Stimulated activated CD8-positive, alpha-beta memory T cell treated with anti-CD3 and anti-CD28 coated beads, Interleukin-12 subunit alpha, Interleukin-12 subunit beta, amount 100 ng/mL, for 24 hours (primary cell): ENCODE measurements around the gene SERINC5.
"Not testable (repeated sequence)": the region's sequence is repeated elsewhere in the genome, so short reads cannot be mapped to it uniquely, and the experiment has no call there.

Experiments used
- DNase-seq: peaks from one replicate; pipeline ENCODE4 v3.0.0-alpha.2; 2020; ENCODE audit errors: extremely low read depth

The SERINC5 gene

GRCh38 chr5:80255811-80256712, at the start of gene SERINC5:
Gene SERINC5, minus strand, starts transcription at chr5:80256048. Its CDS starts 126 bp downstream, at chr5:80255922.
- peak; percentile 69 for DNase-seq

- no peak for DNase-seq
Measured at GRCh38 chr5:80302636-80303035, 46.8 kb upstream of the SERINC5 start.

- not testable (repeated sequence) for DNase-seq
Measured at GRCh38 chr5:80301342-80301741, 45.5 kb upstream of the SERINC5 start.

- DNase-seq = not testable (repeated sequence)
Measured at GRCh38 chr5:80300796-80301195, 44.9 kb upstream of the SERINC5 start.

GRCh38 chr5:80300125-80300524, 44.3 kb upstream of the SERINC5 start:
- DNase-seq = no peak

- DNase-seq = no peak
Measured at GRCh38 chr5:80299601-80300000, 43.8 kb upstream of the SERINC5 start.

GRCh38 chr5:80296121-80296520, 40.3 kb upstream of the SERINC5 start:
- no peak for DNase-seq

- DNase-seq = no peak
Measured at GRCh38 chr5:80291761-80292160, 35.9 kb upstream of the SERINC5 start.

- DNase-seq = no peak
Measured at GRCh38 chr5:80289320-80289719, 33.5 kb upstream of the SERINC5 start.

- DNase-seq = no peak
Measured at GRCh38 chr5:80288177-80288576, 32.3 kb upstream of the SERINC5 start.

GRCh38 chr5:80284720-80285119, 28.9 kb upstream of the SERINC5 start:
- DNase-seq = no peak

GRCh38 chr5:80283360-80283759, 27.5 kb upstream of the SERINC5 start:
- no peak for DNase-seq

GRCh38 chr5:80282054-80282453, 26.2 kb upstream of the SERINC5 start:
- DNase-seq = no peak

GRCh38 chr5:80277191-80277590, 21.3 kb upstream of the SERINC5 start:
- no peak for DNase-seq

GRCh38 chr5:80276186-80276585, 20.3 kb upstream of the SERINC5 start:
- DNase-seq = no peak

- no peak for DNase-seq
Measured at GRCh38 chr5:80275347-80275746, 19.5 kb upstream of the SERINC5 start.

GRCh38 chr5:80270543-80270942, 14.7 kb upstream of the SERINC5 start:
- not testable (repeated sequence) for DNase-seq

- no peak for DNase-seq
Measured at GRCh38 chr5:80269991-80270438, 14.2 kb upstream of the SERINC5 start.

GRCh38 chr5:80268916-80269315, 13.1 kb upstream of the SERINC5 start:
- no peak for DNase-seq

GRCh38 chr5:80266566-80266965, 10.7 kb upstream of the SERINC5 start:
- no peak for DNase-seq

GRCh38 chr5:80260461-80260860, 4.6 kb upstream of the SERINC5 start:
- DNase-seq = no peak

- DNase-seq = no peak
Measured at GRCh38 chr5:80259511-80260203, 3.8 kb upstream of the SERINC5 start.

- DNase-seq = no peak
Measured at GRCh38 chr5:80255431-80255810, 427 bp downstream of the SERINC5 start.
